Stimulated activated CD4-positive, alpha-beta T cell treated with anti-CD3 and anti-CD28 coated beads, TNF-alpha, amount 100 ng/mL, for 4 hours (primary cell): ENCODE data around the gene SMIM13.

ENCODE experiments used
- DNase-seq, 3 experiments: peaks; one replicate each; pipeline ENCODE4 v3.0.0-alpha.2; 2020; ENCODE audit warnings: low read depth in 3 of 3

SMIM13 gene

GRCh38 chr6:11093626-11094410, at the start of gene SMIM13:
Gene SMIM13, plus strand, starts transcription at chr6:11093834. Its CDS starts 480 bp downstream, at chr6:11094314.
- DNase-seq: peak; percentile 87 to 92 (median 88)

GRCh38 chr6:11043961-11044711, 49.5 kb upstream of the SMIM13 start, which contains the start of gene ELOVL2:
Gene ELOVL2, minus strand, starts transcription at chr6:11044305. Its CDS starts 75 bp downstream, at chr6:11044230.
- DNase-seq: no peak

GRCh38 chr6:11044712-11045167, 48.9 kb upstream of the SMIM13 start:
- no peak for DNase-seq

- no peak for DNase-seq
Observed at GRCh38 chr6:11050731-11051130, 42.9 kb upstream of the SMIM13 start.

GRCh38 chr6:11053307-11053706, 40.3 kb upstream of the SMIM13 start:
- no peak for DNase-seq

GRCh38 chr6:11054722-11055121, 38.9 kb upstream of the SMIM13 start:
- DNase-seq: no peak

- DNase-seq: no peak
Observed at GRCh38 chr6:11055127-11055627, 38.5 kb upstream of the SMIM13 start.

GRCh38 chr6:11056871-11057270, 36.8 kb upstream of the SMIM13 start:
- no peak for DNase-seq

GRCh38 chr6:11058406-11058805, 35.2 kb upstream of the SMIM13 start:
- DNase-seq: no peak

GRCh38 chr6:11062083-11062482, 31.6 kb upstream of the SMIM13 start:
- no peak for DNase-seq

- no peak for DNase-seq
Observed at GRCh38 chr6:11062715-11063114, 30.9 kb upstream of the SMIM13 start.

- DNase-seq: no peak
Observed at GRCh38 chr6:11064836-11065235, 28.8 kb upstream of the SMIM13 start.

- DNase-seq: no peak
Observed at GRCh38 chr6:11065436-11066202, 28.0 kb upstream of the SMIM13 start.

GRCh38 chr6:11066505-11067347, 26.9 kb upstream of the SMIM13 start:
- DNase-seq: no peak

GRCh38 chr6:11067348-11067747, 26.3 kb upstream of the SMIM13 start:
- DNase-seq: no peak

GRCh38 chr6:11069760-11070159, 23.9 kb upstream of the SMIM13 start:
- no peak for DNase-seq

- DNase-seq: no peak
Observed at GRCh38 chr6:11072101-11072500, 21.5 kb upstream of the SMIM13 start.

- DNase-seq: no peak
Observed at GRCh38 chr6:11076540-11076939, 17.1 kb upstream of the SMIM13 start.

GRCh38 chr6:11078266-11078665, 15.4 kb upstream of the SMIM13 start:
- no peak for DNase-seq

- no peak for DNase-seq
Observed at GRCh38 chr6:11080296-11080695, 13.3 kb upstream of the SMIM13 start.

GRCh38 chr6:11083491-11083890, 10.1 kb upstream of the SMIM13 start:
- no peak for DNase-seq
